ENCODE data around the gene TAB2. TPM values are rescaled to one million over a fixed set of nuclear protein-coding genes. Genes with fewer than 3 reads are reported as not detected.
A peak's percentile ranks its signal among the peaks of the same experiment; 100 is the strongest.

TAB2 gene
- total and polyA plus RNA-seq, 2 donors (not counting 1 experiment from before 2014, with no cell fraction given): 31.6 to 88.5 TPM

DNA sequence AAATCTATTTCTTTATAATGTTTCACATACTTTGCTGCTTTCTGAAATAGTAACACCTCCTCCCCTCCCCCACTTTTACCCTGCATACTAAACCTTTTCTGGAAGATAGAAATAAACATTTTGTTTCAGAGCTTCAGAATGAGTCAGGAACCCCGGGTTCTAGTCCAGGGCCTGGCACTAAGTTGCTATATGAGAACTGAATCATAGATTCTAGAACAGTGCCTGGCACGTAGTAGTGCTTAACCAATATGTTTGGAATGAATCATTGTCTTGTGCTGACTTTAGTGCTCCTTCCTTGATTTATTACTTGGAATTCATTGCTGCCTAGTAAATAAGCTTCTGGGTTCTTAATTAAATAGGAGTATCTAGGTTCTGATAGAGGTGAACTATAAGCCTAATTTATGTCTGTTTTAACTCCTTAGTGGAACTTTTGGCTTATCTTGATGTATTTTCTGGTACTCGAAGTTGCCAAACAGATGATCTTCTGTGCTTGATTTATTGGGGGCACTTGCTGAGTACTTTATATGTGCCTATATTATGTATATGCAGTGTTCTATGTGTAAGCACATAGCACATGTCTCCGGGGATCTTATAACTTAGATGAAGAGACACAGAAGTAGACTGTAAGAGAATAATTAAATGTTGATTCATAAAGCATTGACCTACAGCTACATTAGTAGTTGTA, 18.6 kb downstream of the TAB2 start:
- no peaks in the 10 kb centered on the region for H3K27me3 Mint-ChIP-seq
- intact Hi-C loops (cut with micrococcal nuclease): loop anchor here (5.0 kb wide), 1 partner anchor 36 kb away; no protein-coding TSS in a partner anchor

DNA sequence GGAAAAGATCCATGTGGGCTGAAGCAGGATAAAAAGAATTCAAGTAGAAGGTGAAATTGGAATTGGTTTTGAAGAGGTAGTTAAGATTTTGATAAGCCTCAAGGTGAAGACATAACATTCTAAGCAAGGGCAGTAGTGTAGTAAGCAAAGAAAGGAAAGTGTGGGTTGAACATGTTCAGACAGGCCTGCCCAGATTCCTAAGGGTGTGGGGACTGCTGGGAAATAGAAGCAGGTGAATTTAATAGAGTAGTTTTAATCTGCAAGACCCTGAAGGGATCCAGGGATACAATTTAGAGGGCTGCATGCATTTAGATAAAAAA, 19.1 kb downstream of the TAB2 start:
- Histone ChIP-seq H3K27me3 (replicated peaks in 1 of 4; ENCODE audit: control extremely low read depth in 1 of 4, control insufficient read depth in 3 of 4, insufficient read depth in 4 of 4, low read length in 3 of 4) (no peaks in the 10 kb centered on the region), H3K79me2 (ENCODE audit: control insufficient read depth, insufficient read depth, low read length) (peaks cover 98% of the 10 kb centered on the region), H3K4me2 (replicated peaks; ENCODE audit: low read depth, low read length, poor library complexity, severe bottlenecking) (peak overlapping the region; percentile 33), H3K9me3 (ENCODE audit: control extremely low read depth in 1 of 3, control insufficient read depth in 2 of 3, insufficient read depth in 1 of 3, low read length in 2 of 3) (no peaks in the 10 kb centered on the region), H3K4me3 (ENCODE audit: control extremely low read depth in 1 of 5, extremely low read depth in 1 of 5, insufficient read depth in 1 of 5, low read depth in 2 of 5, low read length in 4 of 5) (no peak overlapping the region), H3K9ac (ENCODE audit: low read length) (peak overlapping the region; percentile 9), H2AFZ (ENCODE audit: insufficient read depth, low read depth, low read length, poor library complexity, severe bottlenecking) (no peak overlapping the region), H3K36me3 (replicated peaks in 1 of 2; ENCODE audit: control extremely low read depth in 1 of 2, control insufficient read depth in 1 of 2, extremely low read depth in 1 of 2, insufficient read depth in 2 of 2, low read length in 1 of 2) (no peaks in the 10 kb centered on the region), H3K27ac (ENCODE audit: low read length in 2 of 2) (no peak overlapping the region), H4K20me1 (ENCODE audit: control insufficient read depth, insufficient read depth, low read length, poor library complexity, severe bottlenecking) (peaks cover 68% of the 10 kb centered on the region), H3K4me1 (ENCODE audit: control insufficient read depth in 2 of 2, insufficient read depth in 2 of 2, low read length in 2 of 2) (peaks cover 30 to 64% of the 10 kb centered on the region in 2 donors)
- intact Hi-C loops (cut with micrococcal nuclease): loop anchor here (5.0 kb wide), 1 partner anchor 36 kb away; no protein-coding TSS in a partner anchor
- Mint-ChIP-seq H3K4me1 (peaks cover 76% of the 10 kb centered on the region), H3K4me3 (peak overlapping the region; percentile 27), H3K27me3 (no peaks in the 10 kb centered on the region), H3K27ac (no peak overlapping the region), H3K9me3 (ENCODE audit: insufficient read depth) (no peaks in the 10 kb centered on the region)
- POLR2A ChIA-PET: no interaction called here
- DNase-seq (no peak), ATAC-seq (ENCODE audit: low read depth) (no peak)
- CTCF ChIA-PET: interaction anchor here (1.0 to 1.6 kb wide), 2 partner anchors 95 to 254 kb away, joined by 4 to 6 read pairs; no protein-coding TSS in a partner anchor
- TF ChIP-seq, protein P1, sequence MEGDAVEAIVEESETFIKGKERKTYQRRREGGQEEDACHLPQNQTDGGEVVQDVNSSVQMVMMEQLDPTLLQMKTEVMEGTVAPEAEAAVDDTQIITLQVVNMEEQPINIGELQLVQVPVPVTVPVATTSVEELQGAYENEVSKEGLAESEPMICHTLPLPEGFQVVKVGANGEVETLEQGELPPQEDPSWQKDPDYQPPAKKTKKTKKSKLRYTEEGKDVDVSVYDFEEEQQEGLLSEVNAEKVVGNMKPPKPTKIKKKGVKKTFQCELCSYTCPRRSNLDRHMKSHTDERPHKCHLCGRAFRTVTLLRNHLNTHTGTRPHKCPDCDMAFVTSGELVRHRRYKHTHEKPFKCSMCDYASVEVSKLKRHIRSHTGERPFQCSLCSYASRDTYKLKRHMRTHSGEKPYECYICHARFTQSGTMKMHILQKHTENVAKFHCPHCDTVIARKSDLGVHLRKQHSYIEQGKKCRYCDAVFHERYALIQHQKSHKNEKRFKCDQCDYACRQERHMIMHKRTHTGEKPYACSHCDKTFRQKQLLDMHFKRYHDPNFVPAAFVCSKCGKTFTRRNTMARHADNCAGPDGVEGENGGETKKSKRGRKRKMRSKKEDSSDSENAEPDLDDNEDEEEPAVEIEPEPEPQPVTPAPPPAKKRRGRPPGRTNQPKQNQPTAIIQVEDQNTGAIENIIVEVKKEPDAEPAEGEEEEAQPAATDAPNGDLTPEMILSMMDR (IDR thresholded peaks at IDR 0.05): no peak
- TF ChIP-seq EZH2 (IDR thresholded peaks at IDR 0.05; ENCODE audit: borderline replicate concordance, insufficient read depth, low read depth, low read length, poor library complexity, severe bottlenecking): no peak

More for the DNA sequence above, 18.6 kb downstream of the TAB2 start:
- H3K4me1 ChIP-seq (ENCODE audit: control insufficient read depth in 2 of 2, insufficient read depth in 2 of 2, low read length in 2 of 2): peaks cover 26 to 64% of the 10 kb centered on the region in 2 donors
- DNase-seq: no peak
- peaks cover 73% of the 10 kb centered on the region for H4K20me1 ChIP-seq (ENCODE audit: control insufficient read depth, insufficient read depth, low read length, poor library complexity, severe bottlenecking)
- no peak for TF ChIP-seq EZH2 (IDR thresholded peaks at IDR 0.05; ENCODE audit: borderline replicate concordance, insufficient read depth, low read depth, low read length, poor library complexity, severe bottlenecking)
- TF ChIP-seq, protein P1 (IDR thresholded peaks at IDR 0.05): no peak
- peaks cover 98% of the 10 kb centered on the region for H3K79me2 ChIP-seq (ENCODE audit: control insufficient read depth, insufficient read depth, low read length)
- ChIA-PET POLR2A (no interaction called here), CTCF (no interaction called here)
- H3K9ac ChIP-seq (ENCODE audit: low read length): peak overlapping the region; percentile 9
- H2AFZ ChIP-seq (ENCODE audit: insufficient read depth, low read depth, low read length, poor library complexity, severe bottlenecking): no peak overlapping the region
- Mint-ChIP-seq H3K27ac (no peak overlapping the region), H3K4me1 (peaks cover 76% of the 10 kb centered on the region), H3K9me3 (ENCODE audit: insufficient read depth) (no peaks in the 10 kb centered on the region), H3K4me3 (peak overlapping the region; percentile 27)
- no peak for ATAC-seq (ENCODE audit: low read depth)
- no peak overlapping the region for H3K27ac ChIP-seq (ENCODE audit: low read length in 2 of 2)
- 27% methylated on average over 1 of the region's 4 CpGs for WGBS (ENCODE audit: insufficient coverage)
- peak overlapping the region; percentile 33 for H3K4me2 ChIP-seq (replicated peaks; ENCODE audit: low read depth, low read length, poor library complexity, severe bottlenecking)
- no peaks in the 10 kb centered on the region for H3K27me3 ChIP-seq (replicated peaks in 1 of 4; ENCODE audit: control extremely low read depth in 1 of 4, control insufficient read depth in 3 of 4, insufficient read depth in 4 of 4, low read length in 3 of 4)
- H3K9me3 ChIP-seq (ENCODE audit: control extremely low read depth in 1 of 3, control insufficient read depth in 2 of 3, insufficient read depth in 1 of 3, low read length in 2 of 3): no peaks in the 10 kb centered on the region
- H3K4me3 ChIP-seq (ENCODE audit: control extremely low read depth in 1 of 5, extremely low read depth in 1 of 5, insufficient read depth in 1 of 5, low read depth in 2 of 5, low read length in 4 of 5): no peak overlapping the region
- no peaks in the 10 kb centered on the region for H3K36me3 ChIP-seq (replicated peaks in 1 of 2; ENCODE audit: control extremely low read depth in 1 of 2, control insufficient read depth in 1 of 2, extremely low read depth in 1 of 2, insufficient read depth in 2 of 2, low read length in 1 of 2)
